ENCODE results near the gene RGL1. TPM values are rescaled to one million over a fixed set of nuclear protein-coding genes. Genes with fewer than 3 reads are reported as not detected.

Gene RGL1
- total and polyA plus RNA-seq, 2 donors: 15.7 to 69.4 TPM

DNA sequence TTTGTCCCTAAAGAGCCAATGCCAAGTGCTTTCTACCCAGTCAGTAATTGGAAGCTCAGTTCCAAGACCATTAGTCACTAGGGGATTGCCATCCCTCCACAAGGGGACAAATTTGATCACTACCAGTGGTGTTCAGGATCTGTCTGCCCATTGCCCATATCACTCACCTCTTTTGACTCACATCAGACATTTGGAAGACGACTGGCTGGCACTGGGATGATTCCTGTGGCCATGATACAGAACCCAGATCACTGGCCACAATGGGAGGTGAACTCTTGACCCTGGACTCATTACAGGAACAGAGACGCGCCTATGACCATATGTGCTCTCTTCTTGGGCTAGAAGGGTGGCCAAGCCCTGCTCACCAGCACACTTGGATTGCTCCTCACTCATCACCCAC lies 161.6 kb downstream of the RGL1 start:
- no peak for DNase-seq (ENCODE audit: extremely low spot score)
- no peak overlapping the region for H3K4me3 ChIP-seq (ENCODE audit: low read depth, low read length)
- no peak overlapping the region for H3K27ac ChIP-seq (ENCODE audit: low read depth)
- H3K4me1 ChIP-seq (ENCODE audit: insufficient read depth): no peaks in the 10 kb centered on the region
- WGBS: 72% methylated on average over 3 of the region's 3 CpGs
- no peaks in the 10 kb centered on the region for H3K36me3 ChIP-seq (ENCODE audit: insufficient read depth)

DNA sequence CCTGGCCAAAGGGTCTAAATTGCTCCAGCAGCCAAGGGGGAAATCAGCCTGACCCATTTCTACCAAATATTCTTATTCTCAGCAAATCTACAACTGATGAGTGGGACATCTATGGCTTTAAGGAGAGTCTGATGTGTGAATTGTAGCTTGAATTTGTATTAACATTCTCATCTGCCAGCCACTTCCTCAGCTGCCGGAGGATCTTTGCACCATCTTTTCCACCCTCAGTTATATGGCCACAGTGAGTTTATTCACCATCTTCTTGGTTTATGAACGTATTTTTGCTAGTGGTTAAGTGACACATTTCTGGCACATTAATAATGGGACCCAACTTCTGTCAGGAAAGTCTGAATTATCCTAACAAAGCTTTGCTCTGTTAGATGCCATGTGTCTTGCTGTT lies 163.0 kb downstream of the RGL1 start:
- whole genome bisulfite sequencing: 85% methylated on average over 2 of the region's 2 CpGs
- H3K36me3 ChIP-seq (ENCODE audit: insufficient read depth): peaks cover 1% of the 10 kb centered on the region
- no peak overlapping the region for H3K4me3 ChIP-seq (ENCODE audit: low read depth, low read length)
- no peak for DNase-seq (ENCODE audit: extremely low spot score)
- H3K27ac ChIP-seq (ENCODE audit: low read depth): no peak overlapping the region
- no peaks in the 10 kb centered on the region for H3K4me1 ChIP-seq (ENCODE audit: insufficient read depth)

DNA sequence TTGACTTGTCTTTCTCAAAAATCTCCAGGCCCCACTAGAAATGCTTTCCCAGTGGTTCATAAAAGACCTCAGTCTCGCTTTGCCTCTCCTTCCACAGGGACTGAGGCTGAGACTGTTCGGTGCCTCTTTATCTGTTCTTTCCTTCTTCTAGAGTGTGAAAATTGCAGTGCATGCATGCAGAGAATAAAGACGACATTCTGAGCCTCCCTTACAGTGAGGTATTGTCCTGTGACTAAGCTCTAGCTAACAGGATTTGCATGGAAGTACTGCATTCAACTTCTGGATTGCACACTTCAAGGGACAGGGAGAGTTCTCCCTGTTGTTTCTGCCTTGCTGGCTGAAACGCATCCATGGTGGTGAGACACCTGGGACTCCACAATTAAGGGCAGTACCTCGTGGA lies 163.5 kb downstream of the RGL1 start:
- DNase-seq (ENCODE audit: extremely low spot score): no peak
- 76% methylated on average over 5 of the region's 5 CpGs for WGBS
- Histone ChIP-seq H3K27ac (ENCODE audit: low read depth) (no peak overlapping the region), H3K36me3 (ENCODE audit: insufficient read depth) (peaks cover 1% of the 10 kb centered on the region), H3K4me1 (ENCODE audit: insufficient read depth) (no peaks in the 10 kb centered on the region), H3K4me3 (ENCODE audit: low read depth, low read length) (no peak overlapping the region)

DNA sequence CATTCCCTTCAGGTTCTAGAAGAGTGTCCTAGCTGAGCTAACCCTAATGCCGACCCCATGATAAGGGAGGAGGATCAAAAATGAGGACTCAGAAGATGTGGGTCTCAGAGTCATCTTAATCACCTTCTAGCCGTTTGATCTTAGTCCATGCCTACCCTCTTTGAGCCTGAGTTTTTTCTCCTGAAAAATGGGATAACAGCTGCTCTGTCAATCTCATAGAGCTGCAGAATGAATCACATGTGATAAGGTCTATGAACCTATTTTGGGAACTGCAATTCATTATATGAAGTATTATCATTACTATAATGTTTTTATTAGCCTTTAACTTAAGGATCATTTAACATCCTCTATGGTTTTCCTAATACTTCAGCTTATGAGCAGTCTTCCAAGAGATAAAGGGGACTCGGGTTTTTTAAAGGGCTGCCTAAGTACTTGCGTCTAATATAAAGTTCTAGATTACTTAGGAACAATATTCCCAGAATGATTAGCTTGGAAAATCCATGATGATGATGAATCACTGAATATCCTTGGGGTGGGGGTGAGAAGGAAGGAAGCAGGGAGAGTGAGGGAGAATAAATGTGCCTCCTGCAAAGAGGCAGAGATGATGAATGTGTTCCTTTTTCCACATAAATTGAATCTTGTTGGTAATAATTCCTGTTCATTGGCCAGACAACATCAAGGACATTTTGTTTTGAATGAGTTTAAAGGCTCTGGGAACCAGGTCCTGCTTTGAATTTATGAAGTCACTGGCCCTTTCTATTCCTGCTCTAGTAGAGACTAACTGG lies 165.8 kb downstream of the RGL1 start:
- no peak for DNase-seq (ENCODE audit: extremely low spot score)
- 60% methylated on average over 4 of the region's 4 CpGs for WGBS
- Histone ChIP-seq H3K4me1 (ENCODE audit: insufficient read depth) (no peaks in the 10 kb centered on the region), H3K27ac (ENCODE audit: low read depth) (no peak overlapping the region), H3K4me3 (ENCODE audit: low read depth, low read length) (no peak overlapping the region), H3K36me3 (ENCODE audit: insufficient read depth) (peaks cover 1% of the 10 kb centered on the region)

DNA sequence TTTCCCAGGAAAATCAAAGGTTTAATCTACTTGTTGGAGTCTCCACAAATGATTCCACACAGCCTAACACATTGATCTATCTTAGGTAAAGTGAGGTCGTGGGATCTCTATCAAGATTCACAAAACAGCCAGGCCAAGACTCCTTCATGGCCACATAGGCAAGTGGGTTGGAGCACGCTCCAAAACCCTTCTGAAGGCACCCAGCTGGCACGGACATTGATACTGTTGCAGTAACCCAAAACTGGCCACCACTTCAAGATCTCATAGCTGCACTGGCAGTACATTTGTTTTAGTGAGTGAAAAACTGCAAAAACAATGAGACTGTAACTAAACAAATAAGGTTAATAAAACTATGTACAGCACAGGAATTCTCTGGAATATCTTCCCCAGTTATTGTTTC lies 170.7 kb downstream of the RGL1 start:
- Histone ChIP-seq H3K27ac (ENCODE audit: low read depth) (no peak overlapping the region), H3K36me3 (ENCODE audit: insufficient read depth) (peaks cover 1% of the 10 kb centered on the region), H3K4me3 (ENCODE audit: low read depth, low read length) (no peak overlapping the region), H3K4me1 (ENCODE audit: insufficient read depth) (no peaks in the 10 kb centered on the region)
- DNase-seq (ENCODE audit: extremely low spot score): no peak
- 96% methylated on average over 3 of the region's 3 CpGs for WGBS

DNA sequence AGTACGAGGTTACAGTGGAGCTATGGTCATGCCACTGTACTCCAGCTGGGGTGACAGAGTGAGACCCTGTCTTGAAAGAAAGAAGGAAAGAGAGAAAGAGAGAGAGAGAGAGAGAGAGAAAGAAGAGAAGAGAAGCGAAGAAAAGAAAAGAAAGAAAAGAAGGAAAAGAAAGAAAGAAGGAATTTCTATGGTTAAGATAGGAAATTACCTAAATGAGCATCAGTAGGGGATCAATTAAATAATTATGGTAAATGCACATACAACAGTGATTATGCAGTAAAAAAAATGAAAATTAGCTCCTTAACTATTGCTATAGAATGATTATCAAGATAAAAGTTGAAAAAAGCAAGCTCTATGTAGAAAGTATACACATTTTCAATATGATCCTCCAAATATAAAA lies 172.8 kb downstream of the RGL1 start:
- DNase-seq (ENCODE audit: extremely low spot score): no peak
- H3K27ac ChIP-seq (ENCODE audit: low read depth): no peak overlapping the region
- WGBS: 82% methylated on average over 2 of the region's 2 CpGs
- no peaks in the 10 kb centered on the region for H3K36me3 ChIP-seq (ENCODE audit: insufficient read depth)
- no peaks in the 10 kb centered on the region for H3K4me1 ChIP-seq (ENCODE audit: insufficient read depth)
- H3K4me3 ChIP-seq (ENCODE audit: low read depth, low read length): no peak overlapping the region

Other genes starting within 250 kb of the RGL1 start
- 8.6 TPM for gene NCF2, start 214.7 kb upstream of the RGL1 start, total RNA-seq
- gene NCF2, start 214.7 kb upstream of the RGL1 start, polyA plus RNA-seq: 5.8 TPM
- gene ARPC5, start 169.3 kb upstream of the RGL1 start, total RNA-seq: 145 TPM
- 104 TPM for gene ARPC5, start 169.3 kb upstream of the RGL1 start, polyA plus RNA-seq
- gene APOBEC4, start 151.8 kb upstream of the RGL1 start, total RNA-seq: not detected
- not detected for gene APOBEC4, start 151.8 kb upstream of the RGL1 start, polyA plus RNA-seq
- 13.9 TPM for gene COLGALT2, start 232.6 kb downstream of the RGL1 start, total RNA-seq
- gene COLGALT2, start 232.6 kb downstream of the RGL1 start, polyA plus RNA-seq: 1.5 TPM
- 52.2 TPM for gene TSEN15, start 246.6 kb downstream of the RGL1 start, total RNA-seq
- gene TSEN15, start 246.6 kb downstream of the RGL1 start, polyA plus RNA-seq: 22.7 TPM

All from urinary bladder (tissue), 4 donors.